Daoy (cell line): Measurements from ENCODE around the gene SLC29A2. TPM values are rescaled to one million over a fixed set of nuclear protein-coding genes. Genes with fewer than 3 reads are reported as not detected.

ENCODE experiments used
- DNase-seq: peaks from one replicate; pipeline ENCODE4 v3.0.0-alpha.2; 2015; ENCODE audit warnings: low read depth
- total RNA-seq: library from RNA; depleted of rRNA; stranded (reverse); fragments of >200 nt; shearing (Covaris generic); gene quantifications from 2 replicates; pipeline ENCODE4 v1.2.3, GENCODE V29; 2014

The SLC29A2 gene
- total RNA-seq, 1 experiment from 2014 or later = 0.86 TPM

- DNase-seq = no peak
These were observed 22.5 kb downstream of the SLC29A2 start for GRCh38 chr11:66349084-66349386.

DNA sequence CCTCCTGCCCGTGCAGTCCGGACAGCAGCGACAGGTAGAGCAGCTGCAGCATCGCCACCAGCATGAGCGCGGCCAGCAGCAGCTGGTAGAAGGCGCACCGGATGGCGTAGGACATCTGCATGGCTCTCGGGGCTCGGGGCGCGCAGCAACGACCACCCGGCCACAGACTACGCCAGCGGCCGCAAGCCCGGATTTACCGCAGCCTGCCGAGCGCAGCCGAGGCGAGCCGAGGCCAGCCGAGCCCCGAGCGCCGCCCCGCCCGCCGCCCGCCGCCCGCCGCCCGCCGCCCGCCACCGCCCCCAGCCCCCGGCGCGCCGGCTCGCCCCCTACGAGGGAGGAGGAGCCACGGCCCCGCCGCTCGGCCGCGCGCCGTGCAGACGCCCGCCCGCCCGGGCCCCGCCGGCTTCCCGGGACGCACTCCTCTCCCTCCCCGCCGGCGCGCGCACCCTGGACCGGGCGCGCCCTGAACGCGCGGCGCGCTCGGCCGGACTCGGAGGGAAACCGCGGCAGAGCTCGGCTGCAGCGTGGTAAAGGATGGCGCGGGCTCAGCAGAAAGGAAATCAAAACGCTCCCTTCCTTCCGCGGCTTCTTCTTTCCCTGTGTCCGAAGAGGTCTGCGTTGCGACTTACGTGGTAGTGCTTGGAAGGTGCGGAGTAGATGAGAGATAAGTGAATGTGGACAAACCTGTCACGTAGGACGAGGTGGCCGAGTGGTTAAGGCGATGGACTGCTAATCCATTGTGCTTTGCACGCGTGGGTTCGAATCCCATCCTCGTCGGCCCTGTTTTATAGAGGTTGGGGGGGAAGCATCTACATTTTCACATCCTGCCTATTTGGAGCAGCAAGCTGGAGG lies 23.9 kb downstream of the SLC29A2 start, which contains the start of gene B4GAT1:
Gene B4GAT1 (minus strand): TSS at position 205 of the 852 bp plus-strand sequence. CDS start 84 bp downstream, at position 121.
- peak; percentile 89 for DNase-seq

GRCh38 chr11:66346476-66347424 lies 24.8 kb downstream of the SLC29A2 start:
- DNase-seq = no peak

DNA sequence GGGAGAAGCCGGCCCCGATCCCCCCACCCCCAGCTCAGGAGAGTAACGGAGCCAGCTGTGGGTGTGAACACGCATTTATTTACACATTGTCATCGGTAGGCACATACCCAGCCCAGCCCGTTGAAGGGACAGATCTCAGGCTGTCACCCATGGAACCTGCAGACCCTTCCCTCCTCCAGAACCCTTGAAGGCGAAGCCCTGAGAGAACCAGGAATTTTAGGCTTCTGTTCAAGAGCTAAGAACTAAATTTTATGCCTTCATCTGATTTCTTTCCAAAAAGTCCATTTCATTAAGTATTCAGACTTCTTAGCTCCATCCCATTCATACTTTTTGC lies 26.3 kb downstream of the SLC29A2 start:
- no peak for DNase-seq

- DNase-seq = peak; percentile 97
These were observed 26.8 kb downstream of the SLC29A2 start, which contains the start of gene BRMS1 for GRCh38 chr11:66344550-66345315. TSS of gene BRMS1 (minus strand) at chr11:66345104. CDS start at chr11:66342234, 2,870 bp downstream.

DNA sequence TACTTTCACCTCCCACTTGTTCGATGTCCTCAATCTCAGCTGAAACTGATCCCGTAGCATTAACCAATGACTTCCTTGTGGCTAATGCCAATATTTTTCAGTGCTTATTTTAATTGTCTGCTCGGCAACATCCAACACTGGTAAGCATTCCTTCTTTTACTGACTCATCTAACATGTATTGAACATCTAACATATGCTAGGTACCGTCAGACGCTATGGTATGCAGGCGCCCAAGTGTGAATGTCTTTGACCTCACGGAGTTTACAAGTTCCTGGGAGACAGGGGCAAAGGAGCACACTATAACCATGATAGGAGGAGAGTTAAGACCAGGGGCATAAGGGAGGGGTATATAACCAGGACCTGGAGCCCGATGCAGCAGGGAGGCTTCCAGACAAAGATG lies 28.4 kb downstream of the SLC29A2 start:
- DNase-seq = no peak

- no peak for DNase-seq
These were observed 29.9 kb downstream of the SLC29A2 start for GRCh38 chr11:66341502-66342126.

DNA sequence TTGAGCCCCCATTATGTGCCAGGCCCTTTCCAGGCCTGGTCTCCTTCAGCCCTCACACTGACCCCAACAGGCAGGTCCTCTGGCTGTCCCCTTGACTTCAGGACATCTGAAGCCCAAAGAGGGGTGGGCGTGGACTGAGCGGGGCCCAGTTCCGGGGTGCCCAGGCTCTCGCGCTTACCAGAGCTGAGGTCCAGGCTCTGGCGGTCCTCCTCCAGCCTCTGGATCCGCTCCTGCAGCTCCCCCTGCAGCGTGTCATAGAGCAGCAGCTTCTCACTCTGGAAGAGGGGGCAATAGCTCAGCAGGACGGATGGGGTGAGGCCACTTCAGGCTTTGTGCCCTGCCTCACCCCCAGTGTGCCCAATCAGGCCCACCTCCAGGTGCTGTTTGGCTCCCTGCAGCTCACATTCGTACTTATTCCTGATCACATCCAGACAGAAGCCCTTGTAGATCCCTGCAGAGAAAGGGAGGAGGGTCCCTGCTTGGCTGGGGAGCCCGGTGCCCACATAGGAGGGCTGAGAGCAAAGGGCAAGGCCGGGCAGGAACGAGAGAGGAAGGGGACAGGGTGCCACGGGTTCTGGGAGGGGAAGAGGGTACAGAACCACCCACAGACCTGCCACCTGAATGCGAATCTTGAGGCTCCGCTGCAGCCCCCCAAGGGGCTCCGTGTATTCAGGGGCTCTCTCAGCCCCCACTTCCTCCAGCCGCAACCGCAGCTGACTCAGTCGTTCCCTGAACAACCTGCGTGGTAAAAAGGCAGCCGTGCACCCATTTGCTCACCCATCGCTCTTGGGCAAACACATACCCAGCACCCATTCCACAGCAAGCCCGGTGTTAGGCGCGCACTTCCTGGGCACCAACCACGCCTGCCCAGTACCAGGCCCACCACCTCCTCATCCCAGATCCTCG lies 30.7 kb downstream of the SLC29A2 start:
- no peak for DNase-seq

- DNase-seq = no peak
These were observed 31.7 kb downstream of the SLC29A2 start for GRCh38 chr11:66339686-66340483.

DNA sequence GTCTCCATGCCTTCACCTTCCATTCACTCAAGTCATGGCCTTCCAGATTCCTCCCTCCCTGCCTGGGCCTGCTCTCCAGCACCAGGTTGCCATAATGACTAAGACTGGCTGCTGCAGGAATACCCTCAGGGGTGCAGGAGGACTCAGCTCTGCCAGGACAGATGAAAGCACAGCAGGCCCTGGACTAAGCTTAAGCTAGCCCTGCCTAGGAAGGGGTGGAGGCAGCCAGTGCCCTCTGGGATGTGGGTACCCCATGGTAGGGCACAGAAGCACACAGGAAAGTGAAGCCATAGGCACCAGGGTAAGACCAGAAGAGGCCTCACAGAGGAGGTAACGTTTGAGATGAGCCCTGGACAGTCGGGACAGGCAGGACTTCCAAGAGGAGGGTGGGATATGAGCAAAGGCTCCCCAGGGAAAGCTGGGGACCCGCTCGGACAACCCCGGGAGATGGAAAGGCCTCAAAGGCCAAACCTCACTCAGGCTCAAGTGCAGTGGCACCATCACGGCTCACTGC lies 32.3 kb downstream of the SLC29A2 start:
- DNase-seq = no peak

DNA sequence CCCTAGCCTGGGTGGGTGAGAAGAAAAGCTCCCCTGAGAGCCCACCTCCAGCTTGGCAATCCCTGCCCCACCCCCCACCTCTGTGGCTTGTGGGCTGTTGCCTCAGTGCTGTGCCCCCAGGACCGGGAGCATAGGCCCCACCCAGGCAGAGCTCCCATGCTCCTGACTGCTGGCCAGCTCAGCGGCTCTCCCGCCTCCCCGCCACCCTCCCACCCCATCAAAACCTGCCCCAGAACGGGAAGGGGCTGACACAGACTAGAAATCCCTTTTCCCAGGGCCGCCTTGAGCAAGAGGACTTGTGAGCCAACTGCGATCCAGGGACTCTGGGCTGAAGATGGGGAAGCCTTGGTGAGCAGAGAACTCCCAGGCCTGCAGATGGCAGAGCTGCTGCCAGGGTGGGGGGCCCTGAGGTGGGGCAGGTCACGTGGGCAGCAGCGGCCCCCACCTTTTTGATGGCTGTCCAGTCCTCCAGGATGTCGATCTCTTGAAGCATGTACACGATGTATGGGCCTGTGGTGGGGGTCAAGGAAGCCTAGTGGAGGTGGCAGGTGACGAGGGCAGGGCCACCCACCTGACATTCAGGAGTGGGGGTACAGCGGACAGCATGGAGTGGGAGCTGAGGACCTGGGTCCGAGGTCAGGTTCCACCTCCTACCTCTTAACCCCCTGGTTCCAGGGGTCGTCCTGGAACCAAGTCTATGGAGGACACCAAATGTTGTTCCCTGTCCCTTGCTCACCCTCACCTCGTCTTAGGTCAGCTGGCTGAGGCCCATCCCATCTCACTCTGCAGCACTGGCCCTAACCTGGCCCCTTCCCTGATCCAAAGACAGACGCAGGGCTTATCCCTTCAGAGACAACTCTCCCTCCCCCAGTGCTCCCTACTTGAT lies 33.0 kb downstream of the SLC29A2 start:
- DNase-seq = no peak

GRCh38 chr11:66337103-66337899 lies 34.3 kb downstream of the SLC29A2 start:
- DNase-seq = peak; percentile 39

DNA sequence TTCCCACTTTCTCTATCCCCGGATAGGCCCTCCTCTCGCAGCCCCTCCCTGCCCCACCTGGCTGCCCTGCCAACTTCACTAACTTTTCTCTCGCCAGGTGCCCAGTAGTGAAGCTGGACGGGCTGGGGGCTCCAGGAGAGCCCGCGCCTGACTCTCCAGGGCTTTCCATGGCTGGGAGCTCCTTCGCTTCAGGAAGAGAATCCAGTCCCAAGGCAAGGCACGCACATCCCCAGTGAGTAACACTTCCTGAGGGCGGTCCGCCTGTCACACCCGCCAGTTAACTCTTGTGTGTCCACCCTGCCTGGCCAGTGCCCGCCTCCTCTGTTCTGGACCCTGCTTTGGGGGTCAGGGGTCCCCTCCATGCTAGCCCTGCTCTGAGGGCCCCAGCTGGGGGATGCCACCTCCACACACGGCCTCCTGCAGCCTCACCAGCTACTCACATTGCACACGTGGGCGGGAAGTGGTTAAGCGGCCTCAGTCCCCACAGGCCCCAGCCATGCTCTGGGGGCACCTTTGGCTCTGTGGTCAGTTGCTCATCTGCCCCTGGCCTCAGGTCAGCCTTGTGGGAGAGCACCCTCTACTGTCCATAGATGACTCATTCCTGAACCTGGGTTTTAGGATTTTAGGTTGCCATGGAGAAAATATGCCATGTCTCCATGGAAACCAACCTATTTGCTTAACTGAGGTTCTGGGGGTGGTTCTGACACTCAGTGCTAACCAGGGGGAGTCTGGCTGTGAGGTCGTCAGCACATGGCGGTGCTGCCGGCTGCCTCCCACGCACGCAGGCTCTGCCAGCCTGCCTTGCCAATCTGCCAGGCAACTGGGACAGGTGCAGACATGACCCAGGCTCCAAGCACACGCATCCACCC lies 35.1 kb downstream of the SLC29A2 start, which contains the start of gene RIN1:
Gene RIN1 (minus strand): TSS at position 201 of the 869 bp plus-strand sequence. CDS start 32 bp downstream, at position 169.
- DNase-seq = peak; percentile 93

GRCh38 chr11:66335531-66336233 lies 35.9 kb downstream of the SLC29A2 start:
- peak; percentile 77 for DNase-seq

DNA sequence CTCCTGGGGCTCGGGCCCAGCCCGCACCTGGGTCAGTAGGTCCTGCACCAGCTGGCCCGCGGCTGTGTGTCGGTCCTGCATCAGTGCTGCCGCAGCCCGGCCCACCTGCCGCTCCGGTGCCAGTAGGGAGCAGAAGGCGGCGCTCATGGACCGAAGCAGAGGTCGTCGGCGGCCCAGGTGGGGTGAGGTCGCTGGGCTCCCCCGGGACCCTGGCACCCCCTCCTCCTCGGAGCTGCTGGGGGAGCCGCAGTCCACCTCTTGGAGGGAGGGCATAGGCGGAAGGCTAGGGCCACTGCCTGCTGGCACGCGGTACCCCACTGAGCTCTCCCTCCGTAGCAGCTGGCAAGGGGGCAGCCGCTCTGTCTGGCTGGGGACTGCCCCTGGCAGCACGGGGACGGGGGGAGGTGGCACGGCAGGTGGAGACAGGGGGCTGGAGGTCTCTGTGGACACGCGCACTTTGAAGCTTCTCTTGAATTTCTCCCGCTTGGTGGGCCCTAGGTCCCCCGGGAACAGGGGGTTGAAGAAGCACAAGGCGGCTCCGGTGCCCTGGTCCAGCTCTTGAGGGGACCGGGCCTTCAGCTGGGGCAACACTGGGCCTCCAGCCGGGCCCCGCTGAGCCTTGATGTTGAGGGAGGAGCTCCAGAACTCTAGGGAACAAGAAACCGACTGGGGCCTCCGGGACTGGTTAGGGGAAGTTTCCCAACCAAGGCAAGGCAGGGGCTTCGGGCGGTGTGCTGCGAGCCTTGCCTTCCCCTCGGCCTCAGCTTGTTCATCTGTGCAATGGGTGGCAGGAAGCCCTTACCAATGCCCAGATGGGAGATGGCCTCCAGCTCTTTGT lies 36.7 kb downstream of the SLC29A2 start:
- no peak for DNase-seq
